ENCODE data around the gene RHOH. TPM values are rescaled to one million over a fixed set of nuclear protein-coding genes. Genes with fewer than 3 reads are reported as not detected.

RHOH gene
- total RNA-seq, 2 donors from 2014 or later: 0.47 to 1.2 TPM

- Histone ChIP-seq H3K4me3 (no peak overlapping the region), H3K4me1 (no peaks in the 10 kb centered on the region), H3K27ac (no peak overlapping the region)
Measured at GRCh38 chr4:40243386-40243948, 46.6 kb downstream of the RHOH start.

GRCh38 chr4:40244606-40245005 lies 47.8 kb downstream of the RHOH start:
- Histone ChIP-seq H3K9me3 (no peaks in the 10 kb centered on the region), H3K36me3 (no peaks in the 10 kb centered on the region), H3K4me3 (no peak overlapping the region), H3K27me3 (no peaks in the 10 kb centered on the region), H3K27ac (no peak overlapping the region), H3K4me1 (no peaks in the 10 kb centered on the region)
- TF ChIP-seq, protein P1, sequence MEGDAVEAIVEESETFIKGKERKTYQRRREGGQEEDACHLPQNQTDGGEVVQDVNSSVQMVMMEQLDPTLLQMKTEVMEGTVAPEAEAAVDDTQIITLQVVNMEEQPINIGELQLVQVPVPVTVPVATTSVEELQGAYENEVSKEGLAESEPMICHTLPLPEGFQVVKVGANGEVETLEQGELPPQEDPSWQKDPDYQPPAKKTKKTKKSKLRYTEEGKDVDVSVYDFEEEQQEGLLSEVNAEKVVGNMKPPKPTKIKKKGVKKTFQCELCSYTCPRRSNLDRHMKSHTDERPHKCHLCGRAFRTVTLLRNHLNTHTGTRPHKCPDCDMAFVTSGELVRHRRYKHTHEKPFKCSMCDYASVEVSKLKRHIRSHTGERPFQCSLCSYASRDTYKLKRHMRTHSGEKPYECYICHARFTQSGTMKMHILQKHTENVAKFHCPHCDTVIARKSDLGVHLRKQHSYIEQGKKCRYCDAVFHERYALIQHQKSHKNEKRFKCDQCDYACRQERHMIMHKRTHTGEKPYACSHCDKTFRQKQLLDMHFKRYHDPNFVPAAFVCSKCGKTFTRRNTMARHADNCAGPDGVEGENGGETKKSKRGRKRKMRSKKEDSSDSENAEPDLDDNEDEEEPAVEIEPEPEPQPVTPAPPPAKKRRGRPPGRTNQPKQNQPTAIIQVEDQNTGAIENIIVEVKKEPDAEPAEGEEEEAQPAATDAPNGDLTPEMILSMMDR (IDR thresholded peaks at IDR 0.05): no peak
- DNase-seq (ENCODE audit: low spot score): no peak

More at GRCh38 chr4:40243386-40243948, 46.6 kb downstream of the RHOH start:
- Histone ChIP-seq H3K36me3 (no peaks in the 10 kb centered on the region), H3K27me3 (no peaks in the 10 kb centered on the region), H3K9me3 (no peaks in the 10 kb centered on the region)
- TF ChIP-seq, protein P1 (IDR thresholded peaks at IDR 0.05): no peak
- no peak for DNase-seq (ENCODE audit: low spot score)

- Histone ChIP-seq H3K36me3 (no peaks in the 10 kb centered on the region), H3K27ac (no peak overlapping the region), H3K9me3 (no peaks in the 10 kb centered on the region), H3K27me3 (no peaks in the 10 kb centered on the region), H3K4me1 (no peaks in the 10 kb centered on the region), H3K4me3 (no peak overlapping the region)
- no peak for DNase-seq (ENCODE audit: low spot score)
- TF ChIP-seq, protein P1 (IDR thresholded peaks at IDR 0.05): no peak
Measured at GRCh38 chr4:40245550-40245949, 48.7 kb downstream of the RHOH start.

DNA sequence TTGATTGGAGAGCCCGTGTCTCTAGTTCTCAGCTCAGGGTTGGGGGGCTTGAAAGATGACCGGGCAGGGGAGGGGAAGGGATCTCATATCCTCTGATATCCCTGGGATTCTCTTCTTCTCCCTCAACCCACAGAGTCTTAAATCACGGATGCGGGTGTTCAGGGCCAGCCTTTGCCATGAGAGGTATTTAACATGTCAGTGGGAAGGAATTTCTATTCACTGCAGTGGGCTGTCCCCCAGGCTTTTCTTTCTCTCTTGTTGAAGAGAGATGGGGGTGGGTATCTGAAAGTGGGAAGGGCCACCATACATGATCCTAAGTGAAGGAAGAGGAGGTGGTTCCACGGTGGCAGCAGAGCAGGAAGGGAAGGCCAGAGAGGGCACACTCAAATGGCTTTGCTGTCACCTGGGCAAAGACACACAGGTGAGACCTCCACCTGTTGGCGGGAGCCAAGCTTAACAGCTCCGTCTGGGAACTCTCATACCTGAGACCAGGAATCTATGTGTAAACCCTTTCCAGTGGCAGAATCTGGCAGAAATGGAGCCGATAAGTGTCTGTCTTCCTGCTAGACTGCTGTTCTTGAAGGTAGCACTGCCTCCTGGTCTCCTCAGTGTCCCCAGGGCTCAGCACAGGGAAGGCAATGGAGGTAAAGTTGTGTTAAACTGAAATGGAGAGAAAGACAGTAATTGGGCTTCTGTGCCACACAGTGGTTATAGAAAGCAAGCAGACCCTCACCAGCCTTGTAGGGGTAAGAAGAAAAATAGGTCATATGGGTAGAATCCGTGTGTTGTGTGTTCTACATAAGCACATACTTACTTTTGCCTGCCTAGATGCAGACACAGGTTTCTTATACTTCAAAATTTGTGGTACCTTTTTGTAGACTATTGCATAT lies 49.4 kb downstream of the RHOH start:
- Histone ChIP-seq H3K4me3 (no peak overlapping the region), H3K27me3 (no peaks in the 10 kb centered on the region), H3K9me3 (no peaks in the 10 kb centered on the region), H3K27ac (no peak overlapping the region), H3K4me1 (no peaks in the 10 kb centered on the region), H3K36me3 (no peaks in the 10 kb centered on the region)
- no peak for DNase-seq (ENCODE audit: low spot score)
- TF ChIP-seq, protein P1 (IDR thresholded peaks at IDR 0.05): no peak

- Histone ChIP-seq H3K27me3 (no peaks in the 10 kb centered on the region), H3K9me3 (no peaks in the 10 kb centered on the region), H3K36me3 (no peaks in the 10 kb centered on the region), H3K4me1 (no peaks in the 10 kb centered on the region), H3K4me3 (no peak overlapping the region), H3K27ac (no peak overlapping the region)
- TF ChIP-seq, protein P1 (IDR thresholded peaks at IDR 0.05): no peak
- DNase-seq (ENCODE audit: low spot score): no peak
Measured at GRCh38 chr4:40246938-40247337, 50.1 kb downstream of the RHOH start.
